HepG2 (cell line): ENCODE data around the gene UNC5B. TPM values are rescaled to one million over a fixed set of nuclear protein-coding genes. Genes with fewer than 3 reads are reported as not detected.

Experiments
- ATAC-seq: fragments of 200-7000 bp; cut with Tn5 transposase; 3 replicates; pipeline ENCODE4 v1.9.1; 2020; ENCODE audit warnings: mild to moderate bottlenecking, moderate library complexity
- BruUV-seq: library from RNA; stranded (reverse); fragments of 400-500 nt; replicated peaks from 2 replicates; lab custom pipeline; 2021; lab: Mats Ljungman, UMichigan
- CTCF ChIA-PET: fragments of 300-600 bp; formaldehyde crosslinking; extraction: SDS; loops from one replicate; lab custom pipeline; 2021; ENCODE audit warnings: low total read pairs, inconsistent platforms, low intra/inter-chr PET ratio; lab: Yijun Ruan, JAX
- POLR2A ChIA-PET: fragments of 350-600 bp; sonication (Branson Sonifier 250); formaldehyde crosslinking; loops from one replicate; lab custom pipeline; 2020; ENCODE audit warnings: antibody characterized with exemption, inconsistent platforms; lab: Yijun Ruan, JAX
- DNase-seq: peaks from one replicate; pipeline ENCODE4 v3.0.0-alpha.2; 2015; ENCODE audit warnings: low spot score
- FAIRE-seq: peaks from 3 replicates; lab custom pipeline; 2011; peaks lifted over from hg19 to GRCh38; lab: Jason Lieb, UNC
- H2AFZ ChIP-seq: one replicate; pipeline ENCODE4 v1.6.1; 2011; ENCODE audit warnings: low read length, inconsistent platforms
- H3K27ac ChIP-seq: fragments of 300-600 bp; 3 replicates; pipeline ENCODE4 v1.8.0; 2011; ENCODE audit warnings: mixed run types, mild to moderate bottlenecking, mixed read lengths, low read length, inconsistent platforms; ENCODE audit not compliant: insufficient read depth; ENCODE audit errors: extremely low read length
- H3K27me3 ChIP-seq, 2 experiments: fragments of 200-600 bp in 1 of 2; 2 replicates in 1 of 2; 3 replicates in 1 of 2; pipeline versions ENCODE4 v1.6.0 to v1.8.0; 2011; ENCODE audit warnings: low read length in 2 of 2, mild to moderate bottlenecking in 2 of 2, moderate library complexity in 2 of 2, inconsistent platforms in 1 of 2; ENCODE audit not compliant: insufficient read depth in 2 of 2, control insufficient read depth in 1 of 2
- H3K36me3 ChIP-seq, 2 experiments: fragments of 200-600 bp in 1 of 2; replicated peaks in 1 of 2; 2 replicates in 1 of 2; 3 replicates in 1 of 2; pipeline versions ENCODE4 v1.5.1 to v1.8.0; 2011; ENCODE audit warnings: low read length in 2 of 2, inconsistent platforms in 1 of 2; ENCODE audit not compliant: insufficient read depth in 2 of 2, control insufficient read depth in 1 of 2
- H3K4me1 ChIP-seq: 2 replicates; pipeline ENCODE4 v1.5.1; 2012; ENCODE audit warnings: low read length, inconsistent platforms; ENCODE audit not compliant: insufficient read depth
- H3K4me2 ChIP-seq: 2 replicates; pipeline ENCODE4 v1.6.0; 2011; ENCODE audit warnings: low read depth, low read length, inconsistent platforms
- H3K4me3 ChIP-seq, 3 experiments: fragments of 200-600 bp in 1 of 3; sonication (generic), shearing (Covaris generic) in 1 of 3; replicated peaks in 1 of 3; 2 replicates each; pipeline ENCODE4 v1.5.1; 2011 to 2016; ENCODE audit warnings: low read length in 3 of 3, inconsistent platforms in 2 of 3, low read depth in 2 of 3, mild to moderate bottlenecking in 2 of 3, control low read depth in 1 of 3, mixed read lengths in 1 of 3; ENCODE audit not compliant: insufficient read depth in 1 of 3
- H3K79me2 ChIP-seq: one replicate; pipeline ENCODE4 v1.6.1; 2011; ENCODE audit warnings: low read length, inconsistent platforms; ENCODE audit not compliant: insufficient read depth
- H3K9ac ChIP-seq: 2 replicates; pipeline ENCODE4 v1.6.0; 2011; ENCODE audit warnings: mild to moderate bottlenecking, low read depth, low read length, inconsistent platforms; ENCODE audit not compliant: insufficient read depth
- H3K9me3 ChIP-seq: 2 replicates; pipeline ENCODE4 v1.5.1; 2012; ENCODE audit warnings: mild to moderate bottlenecking, low read length
- H4K20me1 ChIP-seq: 2 replicates; pipeline ENCODE4 v1.6.0; 2011; ENCODE audit warnings: inconsistent platforms, mild to moderate bottlenecking, low read length, moderate library complexity; ENCODE audit not compliant: insufficient read depth
- BORCS8-MEF2B ChIP-seq: sonication (generic); formaldehyde crosslinking; IDR thresholded peaks from 2 replicates; pipeline ENCODE4 v1.8.0; 2022; ENCODE audit warnings: mild to moderate bottlenecking, missing genetic modification reagents
- CTCF ChIP-seq: sonication (generic); formaldehyde crosslinking; IDR thresholded peaks from 2 replicates; pipeline ENCODE4 v1.5.0; 2020; ENCODE audit warnings: mild to moderate bottlenecking, missing genetic modification reagents, moderate library complexity
- ELF4 ChIP-seq: sonication (generic); formaldehyde crosslinking; IDR thresholded peaks from 2 replicates; pipeline ENCODE4 v1.5.0; 2020; ENCODE audit warnings: missing genetic modification reagents, mild to moderate bottlenecking, moderate library complexity, borderline replicate concordance
- GTF2F1 ChIP-seq: fragments of 150-350 bp; IDR thresholded peaks from 2 replicates; pipeline ENCODE4 v1.6.1; 2014; ENCODE audit warnings: low read length
- KLF6 ChIP-seq: IDR thresholded peaks from 2 replicates; pipeline ENCODE4 v1.8.0; 2016; ENCODE audit warnings: missing biosample characterization, missing genetic modification reagents
- NFATC3 ChIP-seq: sonication (generic); formaldehyde crosslinking; IDR thresholded peaks from 2 replicates; pipeline ENCODE4 v1.5.1; 2020; ENCODE audit warnings: mild to moderate bottlenecking, missing genetic modification reagents
- RXRB ChIP-seq: IDR thresholded peaks from 2 replicates; pipeline ENCODE4 v1.6.1; 2016; ENCODE audit warnings: borderline replicate concordance, missing genetic modification reagents, missing compliant biosample characterization
- ZNF143 ChIP-seq: sonication (generic); formaldehyde crosslinking; IDR thresholded peaks from 2 replicates; pipeline ENCODE4 v1.4.0; 2020; ENCODE audit warnings: missing genetic modification reagents
- ZNF577 ChIP-seq: sonication (generic); formaldehyde crosslinking; IDR thresholded peaks from 2 replicates; pipeline ENCODE4 v1.4.0; 2020; ENCODE audit warnings: mild to moderate bottlenecking, low read depth, missing genetic modification reagents, borderline replicate concordance
- ZNF629 ChIP-seq: sonication (generic); formaldehyde crosslinking; conservative IDR thresholded peaks from 2 replicates; pipeline ENCODE4 v1.5.0; 2020; ENCODE audit warnings: missing genetic modification reagents
- ZNF772 ChIP-seq: sonication (generic); formaldehyde crosslinking; IDR thresholded peaks from 2 replicates; pipeline ENCODE4 v1.5.0; 2020; ENCODE audit warnings: mild to moderate bottlenecking, missing genetic modification reagents
- WGBS: methylation state at CpG from one replicate; pipeline ENCODE4 v1.1.6; 2017; ENCODE audit warnings: low lambda C conversion rate; 5-methylcytosine and 5-hydroxymethylcytosine counted together
- in situ Hi-C: cut with HindIII; loops from 2 replicates; pipeline ENCODE4 v1.10.0; 2017; ENCODE audit warnings: low pct_unique_long_range_greater_than_20kb; ENCODE audit not compliant: extremely low pct_ligation_motif_present
- intact Hi-C: fragments of 100-400 bp; cut with micrococcal nuclease; formaldehyde crosslinking; loops from one replicate; pipeline ENCODE4 v1.10.0; 2022; ENCODE audit not compliant: unreplicated experiment
- polyA plus RNA-seq, 8 experiments: library from polyadenylated mRNA; depleted of rRNA in 3 of 8; stranded (reverse) in 7 of 8; unstranded in 1 of 8; fragments of >200 nt; fragmentation: Illumina TruSeq in 4 of 8; extraction: Trizol in 4 of 8; gene quantifications; 2 replicates each; pipeline versions ENCODE4 v1.2.1 to v1.2.3, GENCODE V29; 2011 to 2016; ENCODE audit warnings: low read depth in 4 of 8, missing spikeins in 1 of 8, mixed read lengths in 1 of 8; ENCODE audit not compliant: insufficient read depth in 1 of 8
- total RNA-seq, 5 experiments: library from RNA; depleted of rRNA; stranded (reverse); fragments of >200 nt; fragmentation: Illumina TruSeq; extraction: Trizol; gene quantifications; 2 replicates each; pipeline ENCODE4 v1.2.3, GENCODE V29; 2016; ENCODE audit warnings: low read depth in 1 of 5

Gene UNC5B
- total and polyA plus RNA-seq, 2 of the 13 experiments (the other 11 are each of a cell fraction or from before 2014, with no cell fraction given): 0.07 TPM

GRCh38 chr10:71274901-71275796 lies 62.8 kb downstream of the UNC5B start:
- no peak overlapping the region for H3K4me2 ChIP-seq
- DNase-seq (no peak), FAIRE-seq (no peak), ATAC-seq (no peak)
- no peak overlapping the region for H3K9ac ChIP-seq
- H3K4me1 ChIP-seq: no peaks in the 10 kb centered on the region
- CTCF ChIA-PET: no interaction called here
- TF ChIP-seq ZNF629 (CRISPR knock-in tag) (0 out of 2 replicates have a peak, but pooled peaks have one; percentile 7), ZNF143 (CRISPR knock-in tag) (no peak), CTCF (peak; percentile 32; the same call in 1 of the 2 replicates), KLF6 (CRISPR knock-in tag) (no peak)
- POLR2A ChIA-PET: no interaction called here
- no peaks in the 10 kb centered on the region for H3K9me3 ChIP-seq
- H3K27ac ChIP-seq: no peak overlapping the region
- H3K27me3 ChIP-seq: peaks cover 3 to 8% of the 10 kb centered on the region in 2 experiments; a peak in 3 of 5 replicates
- in situ Hi-C loops (no loop called here), intact Hi-C loops (no loop called here)
- H4K20me1 ChIP-seq: no peaks in the 10 kb centered on the region
- H3K79me2 ChIP-seq: no peaks in the 10 kb centered on the region
- BruUV-seq: no TSS peak
- no peak overlapping the region for H2AFZ ChIP-seq
- H3K36me3 ChIP-seq: no peaks in the 10 kb centered on the region
- no peak overlapping the region for H3K4me3 ChIP-seq
- 14% methylated on average over 11 of the region's 11 CpGs for WGBS

- H3K79me2 ChIP-seq: no peaks in the 10 kb centered on the region
- no peaks in the 10 kb centered on the region for H4K20me1 ChIP-seq
- ChIA-PET POLR2A (no interaction called here), CTCF (no interaction called here)
- no peak for DNase-seq
- TF ChIP-seq RXRB (CRISPR knock-in tag) (no peak), NFATC3 (CRISPR knock-in tag) (no peak), ZNF577 (CRISPR knock-in tag) (no peak), ZNF772 (CRISPR knock-in tag) (no peak), BORCS8-MEF2B (CRISPR knock-in tag) (no peak), ELF4 (CRISPR knock-in tag) (no peak), GTF2F1 (no peak)
- in situ Hi-C loops: no loop called here
- H3K27me3 ChIP-seq: peaks cover 3 to 8% of the 10 kb centered on the region in 2 experiments; a peak in 3 of 5 replicates
- no peak overlapping the region for H3K9ac ChIP-seq
- no peaks in the 10 kb centered on the region for H3K36me3 ChIP-seq
- no peak overlapping the region for H2AFZ ChIP-seq
- H3K27ac ChIP-seq: no peak overlapping the region
- no peaks in the 10 kb centered on the region for H3K4me1 ChIP-seq
- no peak for ATAC-seq
- no peak overlapping the region for H3K4me2 ChIP-seq
- no peak overlapping the region for H3K4me3 ChIP-seq
- no peak for FAIRE-seq
- WGBS: 23% methylated on average over 5 of the region's 9 CpGs
- no TSS peak for BruUV-seq
- intact Hi-C loops: no loop called here
- no peaks in the 10 kb centered on the region for H3K9me3 ChIP-seq
These were observed 64.5 kb downstream of the UNC5B start for GRCh38 chr10:71276873-71277272.
